GM10266 (cell line): ENCODE measurements around the gene MROH9.
"Not testable (repeated sequence)": the region's sequence is repeated elsewhere in the genome, so short reads cannot be mapped to it uniquely, and the experiment has no call there.

ENCODE experiments used
- DNase-seq: peaks from one replicate; pipeline ENCODE4 v3.0.0; 2012; ENCODE audit errors: extremely low spot score
- TF ChIP-seq, protein P1 (sequence below): IDR thresholded peaks from 2 replicates; pipeline ENCODE4 v1.5.1; 2012; ENCODE audit warnings: mild to moderate bottlenecking, low read depth; ENCODE audit not compliant: control insufficient read depth, insufficient read depth; ENCODE audit errors: missing control alignments

Gene MROH9

DNA sequence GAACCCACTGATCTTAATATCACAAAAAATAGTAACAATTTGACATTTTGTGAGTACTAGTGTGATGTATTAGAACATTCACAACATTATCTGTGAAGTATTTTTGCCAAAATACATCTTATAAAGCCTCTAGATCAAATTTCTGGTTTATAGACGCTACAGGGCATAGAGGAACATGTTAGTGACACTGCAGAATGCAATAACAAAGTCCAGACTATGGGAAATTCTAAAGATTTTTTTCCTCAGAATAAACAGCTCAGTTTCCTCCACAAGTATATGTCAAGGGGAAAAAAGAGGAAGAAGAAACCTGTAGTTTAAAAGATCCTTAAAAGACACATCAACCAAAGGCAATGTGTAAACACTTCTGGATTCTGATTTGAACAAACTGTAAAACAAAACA lies 26.4 kb upstream of the MROH9 start:
- no peak for DNase-seq
- TF ChIP-seq, protein P1, sequence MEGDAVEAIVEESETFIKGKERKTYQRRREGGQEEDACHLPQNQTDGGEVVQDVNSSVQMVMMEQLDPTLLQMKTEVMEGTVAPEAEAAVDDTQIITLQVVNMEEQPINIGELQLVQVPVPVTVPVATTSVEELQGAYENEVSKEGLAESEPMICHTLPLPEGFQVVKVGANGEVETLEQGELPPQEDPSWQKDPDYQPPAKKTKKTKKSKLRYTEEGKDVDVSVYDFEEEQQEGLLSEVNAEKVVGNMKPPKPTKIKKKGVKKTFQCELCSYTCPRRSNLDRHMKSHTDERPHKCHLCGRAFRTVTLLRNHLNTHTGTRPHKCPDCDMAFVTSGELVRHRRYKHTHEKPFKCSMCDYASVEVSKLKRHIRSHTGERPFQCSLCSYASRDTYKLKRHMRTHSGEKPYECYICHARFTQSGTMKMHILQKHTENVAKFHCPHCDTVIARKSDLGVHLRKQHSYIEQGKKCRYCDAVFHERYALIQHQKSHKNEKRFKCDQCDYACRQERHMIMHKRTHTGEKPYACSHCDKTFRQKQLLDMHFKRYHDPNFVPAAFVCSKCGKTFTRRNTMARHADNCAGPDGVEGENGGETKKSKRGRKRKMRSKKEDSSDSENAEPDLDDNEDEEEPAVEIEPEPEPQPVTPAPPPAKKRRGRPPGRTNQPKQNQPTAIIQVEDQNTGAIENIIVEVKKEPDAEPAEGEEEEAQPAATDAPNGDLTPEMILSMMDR = no peak

GRCh38 chr1:170910273-170910672 lies 25.1 kb upstream of the MROH9 start:
- TF ChIP-seq, protein P1 = no peak

GRCh38 chr1:170917373-170917772 lies 18.0 kb upstream of the MROH9 start:
- TF ChIP-seq, protein P1 = no peak
- DNase-seq = no peak

More at GRCh38 chr1:170910273-170910672, 25.1 kb upstream of the MROH9 start:
- no peak for DNase-seq

GRCh38 chr1:170924656-170925055 lies 10.7 kb upstream of the MROH9 start:
- DNase-seq = not testable (repeated sequence)

GRCh38 chr1:170927955-170928840 lies 7.1 kb upstream of the MROH9 start:
- no peak for DNase-seq
- TF ChIP-seq, protein P1 = peak; percentile 9

DNA sequence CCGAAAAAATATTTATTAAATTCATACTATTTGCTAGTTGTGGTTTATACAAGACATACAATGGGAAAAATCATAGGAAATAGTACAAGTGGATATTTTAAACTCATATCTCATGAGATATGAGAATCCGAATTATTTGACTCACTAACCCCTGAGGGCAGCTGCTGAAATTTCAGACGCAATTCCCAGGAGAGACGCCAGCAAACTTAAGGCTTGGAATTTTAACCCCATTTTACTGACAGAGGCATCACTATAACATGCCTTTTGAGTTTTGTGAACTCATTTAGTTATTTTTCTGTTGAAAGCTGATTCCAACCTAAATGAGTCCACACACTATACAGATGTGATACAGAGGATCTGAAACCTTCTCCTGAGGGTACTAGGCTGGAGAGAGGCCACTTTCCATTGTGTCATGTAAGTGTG lies 5.9 kb upstream of the MROH9 start:
- TF ChIP-seq, protein P1 = no peak
- DNase-seq = no peak

- DNase-seq = peak; percentile 55
- TF ChIP-seq, protein P1 = peak; percentile 79
Measured at GRCh38 chr1:170929835-170930554, 5.3 kb upstream of the MROH9 start.
